ENCODE measurements around the gene DOCK6.
A peak's percentile ranks its signal among the peaks of the same experiment; 100 is the strongest.
"Not testable (repeated sequence)": the region's sequence is repeated elsewhere in the genome, so short reads cannot be mapped to it uniquely, and the experiment has no call there.

Gene DOCK6

DNA sequence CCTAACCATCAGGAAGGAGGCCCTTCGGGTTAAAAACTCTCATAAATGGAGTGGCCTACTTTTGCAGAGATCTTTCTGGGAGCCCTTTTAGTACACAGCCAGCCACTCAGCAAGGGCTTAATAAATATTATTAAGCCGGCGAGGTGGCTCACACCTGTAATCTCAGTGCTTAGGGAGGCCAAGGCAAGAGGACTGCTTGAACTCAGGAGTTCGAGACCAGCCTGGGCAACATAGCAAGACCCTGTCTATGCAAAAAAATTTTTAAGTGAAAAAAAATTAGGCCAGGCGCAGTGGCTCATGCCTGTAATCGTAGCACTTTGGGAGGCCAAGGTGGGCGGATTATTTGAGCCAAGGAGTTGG is 64.2 kb downstream of the DOCK6 start:
- DNase-seq: no peak

DNA sequence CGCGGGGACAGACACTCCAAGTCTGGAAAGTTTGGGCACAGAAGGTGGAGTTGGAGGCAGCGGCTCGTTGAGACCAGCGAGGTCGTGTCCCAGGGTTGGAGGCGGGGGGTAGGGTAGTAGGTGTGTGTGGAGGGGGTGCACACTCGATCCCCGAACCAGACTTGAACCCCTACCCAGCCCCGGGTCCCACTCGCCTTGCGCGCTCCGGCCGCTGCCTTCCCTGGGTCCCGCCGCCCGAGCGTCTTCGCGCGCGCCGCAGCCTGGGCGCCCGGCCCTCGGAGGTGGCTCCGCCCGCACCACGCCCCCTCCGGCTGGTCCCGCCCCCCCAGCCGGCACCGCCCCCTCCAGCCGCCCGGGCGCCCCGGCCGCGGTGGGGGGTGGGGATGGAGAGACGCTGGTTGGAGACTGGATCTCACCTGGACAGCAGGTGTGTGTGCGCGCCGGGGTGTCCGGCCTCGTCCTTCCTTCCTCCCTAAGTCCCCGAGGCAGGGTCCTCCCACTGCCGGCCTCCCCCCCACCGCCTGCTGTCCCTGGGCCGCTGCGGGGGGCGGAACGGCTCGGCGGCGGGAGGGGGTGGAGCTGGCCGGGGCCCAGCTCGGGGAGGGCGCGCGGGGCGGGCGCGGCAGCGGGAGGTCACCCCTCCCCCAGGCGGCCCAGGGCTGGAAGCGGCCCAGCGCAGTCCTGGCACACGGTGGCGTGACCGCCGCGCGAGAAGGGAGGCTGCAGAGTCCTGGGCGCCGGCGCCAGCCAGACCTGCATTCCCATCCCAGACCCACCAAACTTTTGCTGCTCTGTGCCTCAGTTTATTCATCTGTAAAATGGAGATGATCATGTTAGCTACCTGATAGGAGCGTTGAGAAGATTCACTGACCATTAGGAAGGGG is 64.8 kb downstream of the DOCK6 start, which contains the start of gene KANK2:
Gene KANK2, minus strand, starts transcription at position 255 of the 884 bp plus-strand sequence. CDS start 3,034 bp downstream, outside the sequence.
- DNase-seq: peak in 53 of 56 donors; percentile 18 to 92 (median 74)

DNA sequence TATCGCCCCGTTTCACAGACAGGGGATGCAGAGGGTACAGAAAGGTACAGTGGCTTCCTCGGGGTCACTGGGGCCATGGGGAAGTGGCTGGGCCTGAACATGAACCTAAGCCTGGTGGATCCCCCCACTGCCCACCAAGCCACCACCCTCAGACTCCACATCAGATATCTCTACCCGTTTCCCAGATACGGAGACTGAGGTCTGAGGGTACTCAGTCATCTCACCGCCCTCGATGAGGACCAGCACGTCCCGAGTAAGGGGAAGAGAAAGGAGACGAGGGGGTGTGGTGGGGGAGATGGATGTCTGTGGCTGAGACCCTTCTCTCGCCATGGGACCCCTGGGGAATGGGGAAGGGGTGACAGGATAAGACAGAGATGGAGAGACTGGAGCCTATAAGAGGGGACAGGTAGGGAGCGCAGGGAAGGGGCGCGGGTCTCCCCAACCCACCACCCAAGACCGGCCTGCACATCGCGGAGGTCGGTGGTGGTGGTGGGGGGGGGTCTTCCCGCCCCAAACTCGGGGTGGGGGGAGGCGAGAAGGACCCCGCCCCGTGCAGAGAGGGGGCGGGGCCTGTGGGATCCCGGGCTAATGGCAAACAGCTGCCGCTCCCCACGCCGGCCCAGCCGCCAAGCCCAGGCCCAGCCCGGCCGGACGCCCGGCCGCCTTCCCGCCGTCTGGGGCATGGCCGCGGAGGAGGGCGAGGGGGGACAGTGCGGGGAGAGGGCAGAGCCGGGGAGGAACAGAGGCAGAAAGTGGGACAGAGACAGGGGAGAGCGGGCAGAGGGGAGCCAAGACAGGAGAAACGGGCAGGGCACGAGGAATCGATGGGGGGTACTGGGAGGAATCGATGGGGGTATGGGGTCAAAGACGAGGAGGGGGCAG is 65.7 kb downstream of the DOCK6 start:
- peak in 6 of 56 donors; percentile 3 to 40 (median 30) for DNase-seq

DNA sequence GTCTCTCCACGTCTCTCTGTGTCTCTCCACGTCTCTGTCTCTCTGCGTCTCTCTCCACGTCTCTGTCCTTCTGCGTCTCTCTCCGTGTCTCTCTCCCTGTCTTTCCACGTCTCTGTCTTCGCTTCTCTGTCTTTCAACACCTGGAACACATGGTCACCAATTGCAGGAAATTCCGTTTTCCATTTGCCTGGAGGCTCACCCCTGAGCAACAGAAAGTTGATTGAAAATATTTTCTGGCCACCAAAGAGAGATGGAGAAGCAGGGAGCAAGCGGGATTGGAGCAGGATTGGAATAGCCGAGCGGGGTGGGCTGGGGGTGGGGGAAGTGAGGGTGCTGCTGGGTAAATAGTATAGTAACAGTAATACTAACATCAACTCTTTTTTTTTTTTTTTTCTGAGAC is 66.6 kb downstream of the DOCK6 start:
- no peak for DNase-seq

DNA sequence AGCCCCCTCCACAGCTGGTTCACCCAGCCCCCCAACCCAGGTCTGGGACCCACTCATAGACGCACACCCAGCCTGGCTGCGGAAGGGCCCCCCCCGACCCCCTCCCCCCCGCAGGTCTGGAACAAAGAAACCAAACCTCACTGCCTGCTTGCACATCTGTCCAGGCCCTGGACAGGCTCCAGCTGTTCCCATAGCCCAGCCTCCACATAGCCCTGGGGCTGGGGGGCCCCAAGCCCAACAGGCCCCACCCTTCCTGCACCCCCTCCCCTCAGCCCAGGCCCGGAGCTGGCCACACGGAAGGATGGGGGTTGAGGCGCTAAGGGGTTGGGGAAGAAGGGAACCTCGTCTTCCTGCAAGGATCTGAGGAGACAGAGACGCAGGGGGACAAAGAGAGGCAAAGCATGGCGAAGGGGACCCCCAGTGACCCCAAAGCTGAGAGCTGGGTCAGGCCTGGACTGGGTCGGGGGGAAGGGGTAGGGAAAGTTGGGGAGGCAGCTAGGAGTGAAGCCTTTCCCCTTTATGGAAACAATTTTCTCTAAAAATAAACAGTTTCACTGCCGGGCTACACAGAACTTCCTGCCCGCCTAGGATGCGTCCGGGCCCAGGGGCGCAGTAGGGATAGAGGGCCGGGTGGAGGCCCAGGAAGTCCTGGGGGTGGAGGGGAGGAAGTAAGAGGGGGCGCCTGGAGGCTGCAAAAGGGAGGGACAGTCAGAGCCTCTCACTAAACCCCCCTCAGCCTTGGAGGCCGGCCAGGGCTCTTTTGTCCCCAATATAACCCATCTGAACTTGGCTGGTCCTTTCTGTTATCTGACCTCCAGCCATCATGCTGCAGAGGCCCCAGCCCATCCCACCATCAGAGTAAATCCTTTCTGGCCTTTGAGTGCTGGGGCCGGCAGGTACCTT is 67.4 kb downstream of the DOCK6 start:
- DNase-seq: no peak

DNA sequence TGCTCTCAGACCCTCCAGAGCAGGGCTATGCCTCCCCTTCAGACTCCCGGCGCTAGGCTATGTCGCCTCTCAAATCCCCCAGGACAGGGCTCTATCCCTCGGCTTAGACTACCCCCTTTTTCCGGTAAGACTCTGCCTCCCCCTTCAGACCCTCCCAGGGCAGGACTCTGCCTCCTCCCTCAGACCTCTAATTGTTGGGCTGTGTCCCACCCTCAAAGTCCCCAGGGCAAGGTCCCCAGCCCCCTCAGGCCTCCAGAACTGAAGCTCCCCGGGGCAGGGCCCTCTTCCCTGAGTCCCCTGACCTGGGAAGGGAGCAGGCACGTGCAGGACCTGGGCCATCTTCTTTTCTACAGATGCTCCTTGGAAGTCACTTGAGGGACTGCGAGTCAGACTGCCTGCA is 68.2 kb downstream of the DOCK6 start:
- DNase-seq: no peak

DNA sequence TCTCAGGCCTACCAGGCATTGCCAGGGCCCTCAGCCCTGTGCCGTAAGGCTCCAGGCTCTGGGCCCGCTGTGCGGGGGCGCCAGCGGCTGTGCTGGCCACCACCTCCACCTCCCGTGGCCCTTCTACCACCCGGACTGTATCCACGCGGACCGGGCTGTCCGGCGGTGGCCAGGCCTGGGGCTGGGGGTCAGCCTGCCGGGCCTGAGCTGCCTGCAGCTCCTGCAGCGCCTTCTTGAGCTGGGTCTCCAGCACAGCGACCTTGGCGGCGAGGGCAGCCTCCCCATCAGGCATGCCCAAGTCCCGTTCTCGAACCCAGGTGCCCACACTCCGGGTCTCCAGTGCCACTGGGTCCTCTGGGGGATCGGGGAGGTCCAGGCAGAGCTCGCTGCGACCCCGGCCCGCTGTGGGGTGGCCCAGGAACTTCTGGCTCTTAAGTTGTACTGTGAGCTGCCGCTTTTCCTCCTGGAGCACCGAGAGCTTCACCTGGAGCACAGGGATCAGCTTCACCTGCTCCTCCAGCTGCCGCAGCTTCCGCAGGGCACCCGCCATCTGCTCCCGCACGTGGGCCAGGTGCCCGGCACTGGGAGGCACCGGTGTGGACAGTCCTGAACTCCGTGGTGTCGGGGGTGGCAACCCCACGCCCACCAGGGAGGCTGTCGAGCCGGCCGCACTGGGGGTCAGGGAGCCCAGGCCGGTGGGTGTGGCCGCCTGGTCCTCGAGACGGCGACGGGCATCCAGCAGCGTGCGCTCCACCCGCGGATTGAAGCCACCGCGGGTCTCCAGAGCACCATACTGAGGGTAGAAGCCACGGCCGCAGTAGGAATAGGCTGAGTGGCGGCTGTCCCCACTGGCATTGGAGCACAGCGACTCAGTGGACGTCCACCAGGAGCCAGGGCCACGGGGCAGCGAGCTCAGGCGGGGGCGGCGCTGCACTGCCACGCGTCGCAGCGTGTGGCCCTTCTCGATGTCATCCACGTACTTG is 69.1 kb downstream of the DOCK6 start:
- DNase-seq: no peak

DNA sequence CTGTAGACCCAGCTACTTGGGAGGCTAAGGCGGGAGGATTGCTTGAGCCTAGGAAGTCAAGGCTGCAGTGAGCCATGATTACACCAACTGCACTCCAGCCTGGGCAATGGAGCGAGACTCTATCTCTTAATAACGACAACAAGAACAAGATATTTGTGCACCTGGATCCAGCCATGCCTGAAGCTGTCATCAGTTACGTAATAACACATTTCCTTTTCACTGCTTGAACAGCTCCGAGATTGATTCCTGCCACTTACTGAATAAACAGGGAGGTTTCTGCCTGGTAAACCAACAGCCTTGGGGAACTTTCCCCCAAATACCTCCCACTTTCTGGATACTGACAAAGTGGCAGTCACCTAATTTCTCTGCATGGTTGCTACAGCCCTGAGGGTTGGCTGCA is 70.4 kb downstream of the DOCK6 start:
- no peak for DNase-seq

DNA sequence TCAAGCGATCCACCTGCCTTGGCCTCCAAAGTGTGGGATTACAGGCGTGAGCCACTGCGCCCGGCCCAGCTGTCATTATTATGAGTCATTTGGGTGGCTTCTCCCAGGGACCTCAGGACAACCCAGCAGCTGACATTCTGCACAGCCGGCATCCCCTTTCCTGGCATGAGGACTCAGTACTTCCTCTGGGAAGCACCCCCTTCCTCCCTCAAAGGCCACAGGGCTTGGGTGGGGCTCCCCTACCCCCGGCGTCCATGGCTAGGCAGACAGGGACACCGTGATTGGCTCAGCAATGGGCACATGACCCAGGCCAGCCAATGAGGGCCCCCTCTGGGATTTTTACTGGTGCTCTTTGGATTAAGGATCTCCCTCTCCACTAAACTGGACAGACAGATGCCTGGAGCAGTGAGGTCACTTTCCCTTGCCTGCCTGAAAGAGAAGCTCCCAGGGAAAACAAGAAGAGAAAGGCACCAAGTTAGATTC is 71.0 kb downstream of the DOCK6 start:
- DNase-seq: no peak

DNA sequence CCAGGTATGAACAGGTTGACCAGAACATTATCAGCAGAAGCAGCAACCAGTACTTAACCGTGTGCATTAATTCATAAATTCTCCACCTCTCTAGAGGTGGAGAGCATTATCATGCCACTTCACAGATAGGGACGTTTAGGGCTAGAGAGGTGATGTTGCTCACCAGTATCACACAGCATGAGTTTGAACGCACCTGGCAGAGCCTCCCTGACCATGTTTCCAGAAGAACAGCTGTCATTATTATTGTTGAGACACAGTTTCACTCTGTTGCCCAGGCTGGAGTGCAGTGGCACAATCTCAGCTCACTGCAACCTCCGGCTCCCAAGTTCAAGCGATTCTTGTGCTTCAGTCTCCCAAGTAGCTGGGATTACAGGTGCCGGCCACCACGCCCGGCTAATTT is 71.8 kb downstream of the DOCK6 start:
- DNase-seq: no peak

DNA sequence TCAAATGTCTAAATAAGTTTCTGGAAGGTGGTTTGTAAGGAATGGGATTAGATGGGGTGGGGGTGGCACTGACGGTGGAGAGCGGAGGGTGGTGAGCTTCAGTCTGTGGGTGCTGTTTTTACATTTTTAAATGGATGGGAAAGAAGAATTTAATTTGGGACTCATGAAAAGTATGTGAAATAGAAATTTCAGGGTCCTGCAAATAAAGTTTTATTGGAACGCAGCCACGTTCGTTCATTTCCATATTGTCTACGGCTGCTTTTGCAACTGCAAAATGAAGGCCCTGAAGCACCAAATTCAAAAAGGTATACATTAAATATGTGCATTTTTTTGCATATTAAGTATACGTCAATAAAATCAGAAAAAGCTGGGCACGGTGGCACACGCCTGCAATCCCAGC is 74.9 kb downstream of the DOCK6 start:
- no peak for DNase-seq

DNA sequence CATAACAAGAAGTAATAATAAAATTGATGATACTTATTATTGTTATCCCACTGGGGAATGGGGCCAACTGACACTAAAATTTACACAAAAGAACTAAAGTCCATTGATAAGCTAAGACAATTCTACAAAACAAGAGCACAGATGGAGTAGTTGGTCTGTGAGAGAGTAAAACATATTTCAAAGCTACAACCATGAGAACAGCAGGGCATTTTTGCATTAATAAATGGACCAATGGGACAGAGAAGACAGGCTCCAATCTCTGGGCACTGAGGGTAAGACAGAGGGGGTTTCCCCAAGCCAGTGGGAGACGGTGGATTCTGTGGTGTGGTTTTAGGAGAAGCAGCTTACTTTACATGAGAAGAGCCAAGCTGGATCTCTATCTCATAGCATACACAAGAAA is 79.3 kb downstream of the DOCK6 start:
- DNase-seq: no peak

DNA sequence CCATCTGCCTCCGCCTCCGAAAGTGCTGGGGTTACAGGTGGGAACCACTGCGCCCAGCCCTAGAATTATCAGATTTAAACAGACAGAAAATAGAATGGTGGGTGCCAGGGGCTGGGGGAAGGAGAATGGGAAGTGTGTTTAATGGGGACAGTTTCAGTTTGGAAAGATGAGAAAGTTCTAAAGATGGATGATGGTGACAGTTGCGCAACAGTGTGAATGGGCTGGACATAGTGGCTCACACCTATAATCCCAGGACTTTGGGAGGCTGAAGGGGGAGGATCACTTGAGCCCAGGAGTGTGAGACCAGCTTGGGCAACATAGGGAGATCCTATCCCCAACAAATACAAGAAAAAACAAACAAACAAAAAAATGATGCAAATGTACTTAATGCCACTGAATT is 80.8 kb downstream of the DOCK6 start:
- no peak for DNase-seq

DNA sequence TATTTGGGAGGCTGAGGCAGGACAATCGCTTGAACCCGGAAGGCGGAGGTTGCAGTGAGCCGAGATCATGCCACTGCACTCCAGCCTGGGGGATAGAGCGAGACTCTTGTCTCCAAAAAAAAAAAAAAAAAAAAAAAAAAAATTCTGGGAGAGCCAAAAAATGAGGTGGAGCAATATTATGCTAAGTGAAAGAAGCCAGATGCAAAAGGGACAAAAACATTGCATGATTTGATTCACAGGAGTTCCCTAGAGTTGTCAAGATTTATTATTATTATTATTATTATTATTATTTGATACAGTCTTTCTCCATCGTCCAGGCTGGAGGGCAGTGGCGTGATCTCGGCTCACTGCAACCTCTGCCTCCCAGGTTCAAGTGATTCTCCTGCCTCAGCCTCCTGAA is 81.3 kb downstream of the DOCK6 start:
- not testable (repeated sequence) for DNase-seq

DNA sequence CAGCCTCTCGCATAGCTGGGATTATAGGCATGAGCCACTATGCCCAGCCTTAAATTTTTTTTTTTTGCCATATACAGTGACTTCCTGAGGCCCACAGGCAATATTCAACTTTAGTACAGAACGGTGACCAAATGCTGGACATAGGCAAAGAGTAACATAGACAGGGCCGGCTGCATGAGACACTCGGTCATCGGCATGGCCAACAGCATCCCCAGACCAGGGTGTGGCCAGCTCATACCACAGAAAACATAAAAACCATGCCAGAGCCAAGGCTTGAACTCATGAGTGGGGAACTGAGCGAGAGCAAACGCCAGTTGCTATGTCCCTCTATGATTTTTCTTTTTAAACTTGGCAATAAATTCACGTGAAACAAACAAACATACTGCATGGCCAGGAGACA is 82.0 kb downstream of the DOCK6 start:
- no peak for DNase-seq

DNA sequence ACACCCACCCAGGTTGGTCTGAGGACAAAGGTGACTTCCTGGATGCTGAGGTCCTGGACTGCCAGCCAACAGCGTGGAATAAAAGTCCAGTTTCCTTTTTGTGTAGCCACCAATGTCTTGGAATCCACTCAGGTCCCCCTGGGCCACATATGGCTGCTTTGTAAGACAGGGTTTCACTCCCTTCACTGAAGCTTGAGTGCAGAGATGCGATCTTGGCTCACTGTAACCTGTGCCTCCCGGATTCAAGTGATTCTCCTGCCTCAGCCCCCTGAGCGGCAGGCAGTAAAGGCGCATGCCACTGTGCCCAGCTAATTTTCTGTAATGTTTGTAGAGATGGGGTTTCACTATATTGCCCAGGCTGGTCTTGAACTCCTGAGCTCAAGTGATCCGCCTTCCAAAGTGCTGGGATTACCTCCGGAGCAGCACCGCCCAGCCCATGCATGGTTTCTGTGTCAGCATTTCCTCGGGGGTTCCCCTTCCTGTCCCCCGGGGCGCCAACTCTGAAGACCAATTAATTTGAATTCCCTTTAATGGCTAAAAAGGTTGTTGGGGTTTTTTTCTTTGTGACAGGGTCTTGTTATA is 82.5 kb downstream of the DOCK6 start:
- no peak for DNase-seq

DNA sequence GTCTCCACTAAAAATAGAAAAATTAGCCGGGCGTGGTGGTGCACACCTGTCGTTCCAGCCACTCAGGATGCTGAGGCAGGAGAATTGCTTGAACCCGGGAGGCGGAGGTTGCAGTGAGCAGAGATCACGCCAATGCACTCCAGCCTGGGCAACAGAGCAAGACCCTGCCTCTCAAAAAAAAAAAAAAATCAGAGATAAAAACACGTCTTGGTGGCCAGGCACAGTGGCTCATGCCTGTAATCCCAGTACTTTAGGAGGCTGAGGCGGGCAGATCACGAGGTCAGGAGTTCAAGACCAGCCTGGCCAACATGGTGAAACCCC is 83.2 kb downstream of the DOCK6 start:
- DNase-seq: not testable (repeated sequence)

DNA sequence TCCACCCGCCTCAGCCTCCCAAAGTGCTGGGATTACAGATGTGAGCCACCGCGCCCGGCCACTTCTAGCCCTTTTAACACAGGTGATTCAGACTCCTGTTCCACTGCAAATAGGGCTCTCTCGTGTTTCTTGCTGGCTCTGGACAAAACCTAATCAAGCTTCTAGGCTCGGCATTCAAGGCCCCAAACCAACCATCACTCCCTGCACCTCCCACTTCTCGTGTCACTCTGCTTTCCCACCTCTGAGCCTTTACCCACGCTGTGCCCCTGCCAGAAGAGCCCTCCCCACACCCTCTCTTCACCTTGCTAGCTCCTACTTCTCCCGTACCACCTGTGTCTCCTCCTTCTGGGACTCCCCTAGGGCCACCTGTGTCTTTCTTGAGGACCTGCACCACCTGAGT is 84.7 kb downstream of the DOCK6 start:
- no peak for DNase-seq

DNA sequence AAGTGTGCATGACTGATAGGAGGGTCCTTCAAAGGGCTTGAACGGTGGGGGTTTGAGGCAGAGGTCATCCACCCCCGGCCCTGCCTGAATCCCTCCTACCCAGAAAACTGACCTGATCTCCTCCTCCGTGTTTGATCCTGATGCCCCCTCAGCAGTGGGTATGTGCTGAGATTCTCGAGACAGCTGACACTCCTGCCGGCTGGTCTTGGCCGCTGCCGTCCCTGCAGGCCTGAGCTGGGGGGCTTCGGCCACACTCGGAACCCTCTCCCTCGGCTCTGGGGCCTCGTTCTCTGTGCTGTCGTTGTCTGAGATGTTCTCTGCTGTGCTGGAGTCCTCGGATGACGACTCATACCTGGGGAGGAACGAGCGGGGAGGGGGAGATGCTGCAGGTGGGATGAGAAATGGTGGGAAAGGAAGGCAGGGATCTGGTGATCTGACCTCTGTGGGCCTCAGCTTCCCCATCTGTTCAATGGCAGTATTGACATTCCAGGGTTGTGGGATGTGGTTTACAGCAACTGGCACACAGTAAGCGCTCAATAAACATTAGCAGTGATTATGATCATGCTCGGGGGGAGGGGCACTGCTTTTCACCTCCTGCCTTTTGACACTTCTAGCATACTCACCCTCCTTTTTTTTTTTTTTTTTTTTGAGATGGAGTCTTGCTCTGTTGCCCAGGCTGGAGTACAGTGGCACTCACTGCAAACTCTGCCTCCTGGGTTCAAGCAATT is 85.7 kb downstream of the DOCK6 start:
- no peak for DNase-seq
